Prostate gland (tissue), 2 donors: ENCODE data around the gene AMOT. TPM values are rescaled to one million over a fixed set of nuclear protein-coding genes. Genes with fewer than 3 reads are reported as not detected.
A peak's percentile ranks its signal among the peaks of the same experiment; 100 is the strongest.
"Not testable (repeated sequence)": the region's sequence is repeated elsewhere in the genome, so short reads cannot be mapped to it uniquely, and the experiment has no call there.

Experiments
- DNase-seq: peaks from one replicate; pipeline ENCODE4 v3.0.0-alpha.2; 2019; ENCODE audit warnings: low spot score
- H3K27ac ChIP-seq, 2 donors: fragments of 200-600 bp; sonication (generic); 2 replicates each; pipeline ENCODE4 v1.5.1; 2017 to 2019
- H3K27me3 ChIP-seq: fragments of 200-600 bp; sonication (generic); replicated peaks from 2 replicates; pipeline ENCODE4 v1.5.1; 2019; ENCODE audit not compliant: insufficient read depth
- H3K36me3 ChIP-seq, 2 donors: fragments of 200-600 bp; sonication (generic); 1 replicate in 1 of 2; 2 replicates in 1 of 2; pipeline versions ENCODE4 v1.5.1 to v1.8.1; 2017 to 2019
- H3K4me1 ChIP-seq: fragments of 200-600 bp; sonication (generic); replicated peaks from 2 replicates; pipeline ENCODE4 v1.5.1; 2019
- H3K4me3 ChIP-seq, 2 donors: fragments of 200-600 bp; sonication (generic); 2 replicates each; pipeline ENCODE4 v1.5.1; 2017 to 2019
- H3K9me3 ChIP-seq: fragments of 200-600 bp; sonication (generic); 2 replicates; pipeline ENCODE4 v1.5.1; 2017
- CTCF ChIP-seq, 4 experiments: fragments of 200-600 bp in 2 of 4; fragments of 450-650 bp in 2 of 4; sonication (generic) in 2 of 4; IDR thresholded peaks; 1 replicate in 3 of 4; 2 replicates in 1 of 4; pipeline ENCODE4 v1.5.1; 2016 to 2019; ENCODE audit warnings: antibody characterized with exemption in 4 of 4, mild to moderate bottlenecking in 2 of 4, moderate library complexity in 2 of 4
- POLR2A ChIP-seq: fragments of 450-650 bp; IDR thresholded peaks from one replicate; pipeline ENCODE4 v1.6.1; 2016; ENCODE audit warnings: antibody characterized with exemption, mild to moderate bottlenecking
- POLR2AphosphoS5 ChIP-seq: sonication (generic); formaldehyde crosslinking; IDR thresholded peaks from one replicate; pipeline ENCODE4 v1.6.1; 2017; ENCODE audit warnings: antibody characterized with exemption
- WGBS: methylation state at CpG from one replicate; pipeline ENCODE4 v1.1.5; 2018; 5-methylcytosine and 5-hydroxymethylcytosine counted together
- intact Hi-C: fragments of 100-400 bp; cut with DNase I; formaldehyde crosslinking; loops from one replicate; pipeline ENCODE4 v1.14.2; 2022
- total RNA-seq, 2 donors: library from RNA; depleted of rRNA; stranded (reverse); fragments of >200 nt; gene quantifications; one replicate each; pipeline ENCODE4 v1.1.0, GENCODE V29; 2016

The AMOT gene
- total RNA-seq, 2 donors from 2014 or later = 27.9 to 60.1 TPM

- peak; percentile 4 for DNase-seq
- Histone ChIP-seq H3K36me3 (no peaks in the 10 kb centered on the region), H3K4me3 (no peak overlapping the region), H3K27ac (no peak overlapping the region), H3K27me3 (no peaks in the 10 kb centered on the region), H3K9me3 (no peaks in the 10 kb centered on the region), H3K4me1 (no peaks in the 10 kb centered on the region)
- no peak for TF ChIP-seq POLR2AphosphoS5
- TF ChIP-seq POLR2A = no peak
- 28% methylated on average over 4 of the region's 4 CpGs for WGBS
- intact Hi-C loops = no loop called here
These were observed 24.9 kb upstream of the AMOT start for GRCh38 chrX:112865464-112866025.

- no peak for DNase-seq
- intact Hi-C loops = no loop called here
- no peaks in the 10 kb centered on the region for H3K27me3 ChIP-seq
- 88% methylated on average over 2 of the region's 2 CpGs for WGBS
- no peaks in the 10 kb centered on the region for H3K9me3 ChIP-seq
- H3K36me3 ChIP-seq = no peaks in the 10 kb centered on the region
- H3K4me1 ChIP-seq = no peaks in the 10 kb centered on the region
- no peak overlapping the region for H3K27ac ChIP-seq
- no peak for TF ChIP-seq CTCF (IDR thresholded peaks at IDR 0.05)
- no peak for TF ChIP-seq POLR2A
- TF ChIP-seq POLR2AphosphoS5 = no peak
- H3K4me3 ChIP-seq = no peak overlapping the region
These were observed 23.2 kb upstream of the AMOT start for GRCh38 chrX:112863850-112864249.

- intact Hi-C loops = no loop called here
- no peak for TF ChIP-seq CTCF (IDR thresholded peaks at IDR 0.05)
- no peak for TF ChIP-seq POLR2A
- no peak for TF ChIP-seq POLR2AphosphoS5
These were observed 16.8 kb upstream of the AMOT start for GRCh38 chrX:112857478-112857878.

GRCh38 chrX:112854901-112855300 is 14.3 kb upstream of the AMOT start:
- DNase-seq, H3K36me3 ChIP-seq, H3K27me3 ChIP-seq, H3K4me1 ChIP-seq, H3K27ac ChIP-seq, H3K4me3 ChIP-seq, H3K9me3 ChIP-seq, intact Hi-C loops: not testable (repeated sequence)
- WGBS = 100% methylated on average over 2 of the region's 26 CpGs

More at GRCh38 chrX:112857478-112857878, 16.8 kb upstream of the AMOT start:
- H3K4me3 ChIP-seq = no peak overlapping the region
- H3K4me1 ChIP-seq = no peaks in the 10 kb centered on the region
- H3K36me3 ChIP-seq = no peaks in the 10 kb centered on the region
- no peaks in the 10 kb centered on the region for H3K9me3 ChIP-seq
- no peak for DNase-seq
- H3K27ac ChIP-seq = no peak overlapping the region
- 77% methylated on average over 5 of the region's 5 CpGs for WGBS
- no peaks in the 10 kb centered on the region for H3K27me3 ChIP-seq

- Histone ChIP-seq H3K4me3 (no peak overlapping the region), H3K9me3 (no peaks in the 10 kb centered on the region), H3K4me1 (no peaks in the 10 kb centered on the region), H3K36me3 (no peaks in the 10 kb centered on the region), H3K27me3 (no peaks in the 10 kb centered on the region), H3K27ac (no peak overlapping the region)
- TF ChIP-seq CTCF (IDR thresholded peaks at IDR 0.05) = no peak
- TF ChIP-seq POLR2A = no peak
- no peak for TF ChIP-seq POLR2AphosphoS5
- no peak for DNase-seq
- 59% methylated on average over 3 of the region's 3 CpGs for WGBS
- intact Hi-C loops = no loop called here
These were observed 12.2 kb upstream of the AMOT start for GRCh38 chrX:112852851-112853250.

GRCh38 chrX:112851806-112852205 is 11.2 kb upstream of the AMOT start:
- no peaks in the 10 kb centered on the region for H3K27me3 ChIP-seq
- intact Hi-C loops = no loop called here
- TF ChIP-seq CTCF (IDR thresholded peaks at IDR 0.05) = no peak
- H3K27ac ChIP-seq = no peak overlapping the region
- no peak overlapping the region for H3K4me3 ChIP-seq
- no peaks in the 10 kb centered on the region for H3K36me3 ChIP-seq
- no peaks in the 10 kb centered on the region for H3K4me1 ChIP-seq
- H3K9me3 ChIP-seq = no peaks in the 10 kb centered on the region
- DNase-seq = no peak
- 4% methylated on average over 4 of the region's 4 CpGs for WGBS
